SK-N-SH (cell line): ENCODE measurements around the gene BRD3. TPM values are rescaled to one million over a fixed set of nuclear protein-coding genes. Genes with fewer than 3 reads are reported as not detected.

Experiments
- CTCF ChIA-PET: fragments of 300-600, 350-600 bp; formaldehyde crosslinking; extraction: SDS; loops from one replicate; lab custom pipeline; 2021; lab: Yijun Ruan, JAX
- POLR2A ChIA-PET: fragments of 350-600 bp; sonication (Branson Sonifier 250); formaldehyde crosslinking; extraction: SDS; loops from one replicate; lab custom pipeline; 2020; ENCODE audit warnings: antibody characterized with exemption, inconsistent platforms; lab: Yijun Ruan, JAX
- DNase-seq: peaks from one replicate; pipeline ENCODE4 v3.0.0; 2012
- H2AFZ ChIP-seq: fragments of 200-600 bp; sonication (generic); 2 replicates; pipeline ENCODE4 v1.8.1; 2016; ENCODE audit warnings: antibody characterized with exemption, mild to moderate bottlenecking, low read depth
- H3F3A ChIP-seq: fragments of 200-600 bp; sonication (generic); replicated peaks from 2 replicates; pipeline ENCODE3; 2016; ENCODE audit warnings: antibody characterized with exemption, mild to moderate bottlenecking; ENCODE audit not compliant: insufficient read depth
- H3K27ac ChIP-seq, 2 experiments: fragments of 200-500 bp in 1 of 2; fragments of 200-600 bp in 1 of 2; sonication (Bioruptor generic) in 1 of 2; sonication (generic), shearing (Covaris generic) in 1 of 2; 2 replicates each; pipeline versions ENCODE4 v1.5.1 to v1.6.1; 2014 to 2016; ENCODE audit warnings: low read depth in 2 of 2, inconsistent platforms in 1 of 2, low read length in 1 of 2, mild to moderate bottlenecking in 1 of 2, mixed read lengths in 1 of 2
- H3K27me3 ChIP-seq: fragments of 200-600 bp; sonication (generic), shearing (Covaris generic); 2 replicates; pipeline ENCODE4 v1.6.1; 2016; ENCODE audit warnings: mixed run types; ENCODE audit not compliant: insufficient read depth
- H3K36me3 ChIP-seq, 2 experiments: fragments of 200-500 bp in 1 of 2; fragments of 200-600 bp in 1 of 2; sonication (Bioruptor generic) in 1 of 2; sonication (generic) in 1 of 2; replicated peaks in 1 of 2; 2 replicates each; pipeline versions ENCODE3 to v1.5.1; 2014 to 2016; ENCODE audit warnings: low read length in 1 of 2, mild to moderate bottlenecking in 1 of 2; ENCODE audit not compliant: insufficient read depth in 2 of 2, control insufficient read depth in 1 of 2
- H3K4me1 ChIP-seq, 2 experiments: fragments of 200-500 bp in 1 of 2; fragments of 200-600 bp in 1 of 2; sonication (Bioruptor generic) in 1 of 2; sonication (generic), shearing (Covaris generic) in 1 of 2; 2 replicates each; pipeline versions ENCODE4 v1.5.1 to v1.6.1; 2014 to 2016; ENCODE audit warnings: low read depth in 1 of 2, low read length in 1 of 2, mixed run types in 1 of 2; ENCODE audit not compliant: insufficient read depth in 2 of 2, control insufficient read depth in 1 of 2
- H3K4me2 ChIP-seq: fragments of 200-600 bp; sonication (generic), shearing (Covaris generic); 2 replicates; pipeline ENCODE4 v1.6.1; 2017; ENCODE audit warnings: mixed run types
- H3K4me3 ChIP-seq, 2 experiments: fragments of 200-500 bp in 1 of 2; fragments of 200-600 bp in 1 of 2; sonication (Bioruptor generic) in 1 of 2; sonication (generic), shearing (Covaris generic) in 1 of 2; 2 replicates each; pipeline versions ENCODE4 v1.5.1 to v1.8.1; 2014 to 2016; ENCODE audit warnings: low read depth in 2 of 2, inconsistent platforms in 1 of 2, low read length in 1 of 2, mild to moderate bottlenecking in 1 of 2, mixed read lengths in 1 of 2, moderate library complexity in 1 of 2
- H3K79me2 ChIP-seq: fragments of 200-600 bp; sonication (generic); 2 replicates; pipeline ENCODE4 v1.8.1; 2017; ENCODE audit warnings: mild to moderate bottlenecking; ENCODE audit not compliant: insufficient read depth
- H3K9ac ChIP-seq: fragments of 200-600 bp; sonication (generic); 2 replicates; pipeline ENCODE4 v1.6.1; 2017; ENCODE audit warnings: mixed run types
- H3K9me2 ChIP-seq: fragments of 200-600 bp; sonication (generic); 2 replicates; pipeline ENCODE4 v1.6.1; 2017; ENCODE audit warnings: mixed run types
- H3K9me3 ChIP-seq: fragments of 200-600 bp; sonication (generic); 2 replicates; pipeline ENCODE4 v1.6.1; 2017; ENCODE audit warnings: mixed run types, mild to moderate bottlenecking, moderate library complexity
- H4K20me1 ChIP-seq: fragments of 200-600 bp; sonication (generic); 2 replicates; pipeline ENCODE4 v1.6.1; 2017; ENCODE audit warnings: mild to moderate bottlenecking, mixed run types; ENCODE audit not compliant: insufficient read depth
- ELF1 ChIP-seq: IDR thresholded peaks from 2 replicates; pipeline ENCODE4 v1.4.0; 2012
- FOSL2 ChIP-seq: IDR thresholded peaks from 2 replicates; pipeline ENCODE4 v1.4.0; 2012; ENCODE audit warnings: low read depth, mild to moderate bottlenecking, moderate library complexity, borderline replicate concordance
- FOXJ3 ChIP-seq: sonication (generic); formaldehyde crosslinking; IDR thresholded peaks from 2 replicates; pipeline ENCODE4 v1.5.1; 2020; ENCODE audit warnings: mild to moderate bottlenecking, missing genetic modification reagents
- FOXM1 ChIP-seq: IDR thresholded peaks from 2 replicates; pipeline ENCODE4 v1.4.0; 2012; ENCODE audit warnings: low read depth, mild to moderate bottlenecking
- GABPA ChIP-seq: IDR thresholded peaks from 2 replicates; pipeline ENCODE4 v1.4.0; 2012; ENCODE audit warnings: low read depth, mild to moderate bottlenecking
- JUND ChIP-seq: IDR thresholded peaks from 2 replicates; pipeline ENCODE4 v1.4.0; 2012
- PBX3 ChIP-seq: IDR thresholded peaks from 2 replicates; pipeline ENCODE4; 2012
- RFX5 ChIP-seq: IDR thresholded peaks from 2 replicates; pipeline ENCODE4 v1.6.1; 2012; ENCODE audit warnings: mild to moderate bottlenecking, improper control_type of control experiment, low read length
- RXRA ChIP-seq: IDR thresholded peaks from 2 replicates; pipeline ENCODE4 v1.4.0; 2012; ENCODE audit warnings: low read depth, mild to moderate bottlenecking, borderline replicate concordance
- SIN3A ChIP-seq: IDR thresholded peaks from 2 replicates; pipeline ENCODE4 v1.6.1; 2012; ENCODE audit warnings: low read depth, mild to moderate bottlenecking, low read length, moderate library complexity, borderline replicate concordance
- SMC3 ChIP-seq: IDR thresholded peaks from 2 replicates; pipeline ENCODE4 v1.6.1; 2012; ENCODE audit warnings: low read depth, low read length, improper control_type of control experiment
- TEAD4 ChIP-seq: IDR thresholded peaks from 2 replicates; pipeline ENCODE4 v1.4.0; 2012; ENCODE audit warnings: mild to moderate bottlenecking, borderline replicate concordance; ENCODE audit not compliant: insufficient read depth
- ZBTB33 ChIP-seq: IDR thresholded peaks from 2 replicates; pipeline ENCODE4 v1.4.0; 2012; ENCODE audit warnings: low read depth, borderline replicate concordance
- WGBS: methylation state at CpG from one replicate; pipeline ENCODE4 v1.1.6; 2017; ENCODE audit warnings: low lambda C conversion rate; 5-methylcytosine and 5-hydroxymethylcytosine counted together
- polyA plus RNA-seq, 3 experiments: library from polyadenylated mRNA; depleted of rRNA; stranded (reverse); fragments of >200 nt; gene quantifications; 2 replicates each; pipeline ENCODE4 v1.2.3, GENCODE V29; 2012
- TF ChIP-seq, protein P1 (sequence below): fragments of 150-350 bp; IDR thresholded peaks from 2 replicates; pipeline ENCODE4 v1.6.1; 2017; ENCODE audit warnings: antibody characterized with exemption, low read length, low read depth, borderline replicate concordance
- TF ChIP-seq, protein P2 (sequence below): IDR thresholded peaks from 2 replicates; pipeline ENCODE4 v1.4.0; 2012; ENCODE audit warnings: low read depth

Gene BRD3
- polyA plus RNA-seq, 1 of the 3 experiments (the other 2 are of a cell fraction): 11.4 TPM

DNA sequence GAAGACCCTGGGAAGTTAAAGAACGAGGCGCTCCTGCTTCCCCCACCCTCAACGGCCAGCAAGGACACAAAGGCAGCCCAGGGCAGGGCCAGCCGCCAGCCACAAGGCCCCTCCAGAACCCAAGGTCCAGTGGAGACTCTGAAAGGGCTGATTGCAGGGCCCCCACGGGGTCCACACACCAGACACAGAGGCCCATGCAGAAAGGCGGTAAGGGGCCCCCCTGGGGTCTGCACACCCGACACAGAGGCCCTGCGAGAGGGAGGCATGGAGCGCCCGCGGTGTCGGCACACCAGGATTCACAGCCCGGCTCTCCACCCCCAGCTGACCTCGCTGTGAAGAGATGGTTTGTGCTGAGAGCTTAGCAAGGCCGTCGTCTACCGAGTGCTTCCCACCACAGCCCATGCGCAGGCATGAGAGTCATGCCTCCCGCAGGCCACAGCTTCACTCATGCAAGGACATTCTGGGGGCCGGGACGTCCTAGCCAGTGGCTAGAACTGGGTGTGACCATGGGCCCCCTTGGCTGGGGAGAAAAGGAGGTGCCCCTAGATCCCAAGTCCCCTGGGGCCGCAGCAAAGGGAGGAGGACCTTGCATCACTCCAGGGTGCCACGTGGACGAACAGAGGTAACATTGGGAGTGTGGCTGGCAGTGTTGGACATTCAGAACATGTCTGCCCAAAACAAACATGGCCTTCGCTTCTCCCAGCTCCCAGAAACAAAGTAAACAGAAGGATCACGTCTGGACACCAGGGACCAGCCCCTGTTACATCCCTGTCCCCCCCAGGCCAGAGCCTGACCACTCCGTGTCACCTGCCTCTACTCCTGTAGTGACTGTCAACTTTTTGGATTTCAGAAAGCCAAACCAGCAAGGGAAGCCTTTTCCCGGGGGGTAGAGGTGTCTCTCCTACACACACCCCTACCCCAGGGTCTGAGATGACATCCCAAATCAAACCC is 9.8 kb downstream of the BRD3 start:
- H3K9ac ChIP-seq: no peak overlapping the region
- no peaks in the 10 kb centered on the region for H3K27me3 ChIP-seq
- WGBS: 91% methylated on average over 21 of the region's 28 CpGs
- no peaks in the 10 kb centered on the region for H3K9me3 ChIP-seq
- peaks cover 6 to 74% of the 10 kb centered on the region in 2 experiments; a peak in 2 of 4 replicates for H3K4me1 ChIP-seq
- no peaks in the 10 kb centered on the region for H3K9me2 ChIP-seq
- H3K36me3 ChIP-seq: peaks cover 0 to 5% of the 10 kb centered on the region in 2 experiments
- no peak overlapping the region for H3K4me3 ChIP-seq
- H3K79me2 ChIP-seq: peaks cover 95% of the 10 kb centered on the region
- POLR2A ChIA-PET: no interaction called here
- no peaks in the 10 kb centered on the region for H3F3A ChIP-seq
- H2AFZ ChIP-seq: no peak overlapping the region
- H4K20me1 ChIP-seq: peaks cover 97% of the 10 kb centered on the region
- TF ChIP-seq ELF1: no peak
- TF ChIP-seq TEAD4: no peak
- TF ChIP-seq, protein P1, sequence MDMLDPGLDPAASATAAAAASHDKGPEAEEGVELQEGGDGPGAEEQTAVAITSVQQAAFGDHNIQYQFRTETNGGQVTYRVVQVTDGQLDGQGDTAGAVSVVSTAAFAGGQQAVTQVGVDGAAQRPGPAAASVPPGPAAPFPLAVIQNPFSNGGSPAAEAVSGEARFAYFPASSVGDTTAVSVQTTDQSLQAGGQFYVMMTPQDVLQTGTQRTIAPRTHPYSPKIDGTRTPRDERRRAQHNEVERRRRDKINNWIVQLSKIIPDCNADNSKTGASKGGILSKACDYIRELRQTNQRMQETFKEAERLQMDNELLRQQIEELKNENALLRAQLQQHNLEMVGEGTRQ: no peak
- no peak for TF ChIP-seq FOXM1
- TF ChIP-seq SMC3: no peak
- TF ChIP-seq, protein P2, sequence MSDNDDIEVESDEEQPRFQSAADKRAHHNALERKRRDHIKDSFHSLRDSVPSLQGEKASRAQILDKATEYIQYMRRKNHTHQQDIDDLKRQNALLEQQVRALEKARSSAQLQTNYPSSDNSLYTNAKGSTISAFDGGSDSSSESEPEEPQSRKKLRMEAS: no peak
- no peak for TF ChIP-seq GABPA
- no peak for TF ChIP-seq FOXJ3 (CRISPR knock-in tag)
- no peak for TF ChIP-seq SIN3A
- no peak for TF ChIP-seq JUND
- TF ChIP-seq FOSL2: no peak
- TF ChIP-seq PBX3: no peak
- no peak for TF ChIP-seq ZBTB33
- TF ChIP-seq RFX5: no peak
- TF ChIP-seq RXRA: no peak
- peak overlapping the region in 1 of 2 experiments; percentile 34; a peak in 1 of 4 replicates for H3K27ac ChIP-seq
- peak overlapping the region; percentile 33; the same call in 1 of the 2 replicates for H3K4me2 ChIP-seq
- CTCF ChIA-PET: interaction anchor here (1.3 kb wide), 1 partner anchor 24 kb away, joined by 3 read pairs; no protein-coding TSS in a partner anchor
- DNase-seq: no peak
